GM12878 (cell line): Measurements from ENCODE around the gene ACTN2. TPM values are rescaled to one million over a fixed set of nuclear protein-coding genes. Genes with fewer than 3 reads are reported as not detected.

Experiments
- ATAC-seq: fragments of 200-7000 bp; cut with Tn5 transposase; 3 replicates; pipeline ENCODE4 v1.9.1; 2020; ENCODE audit warnings: mild to moderate bottlenecking, moderate library complexity
- BruUV-seq: library from RNA; stranded (reverse); fragments of 400-500 nt; replicated peaks from 2 replicates; lab custom pipeline; 2021; lab: Mats Ljungman, UMichigan
- CTCF ChIA-PET: fragments of 300-600 bp; sonication (Branson Sonifier 250); formaldehyde crosslinking; extraction: SDS; loops from one replicate; lab custom pipeline; 2021; ENCODE audit warnings: inconsistent platforms; lab: Yijun Ruan, JAX
- POLR2A ChIA-PET: fragments of 350-600 bp; formaldehyde crosslinking; extraction: SDS; loops from one replicate; lab custom pipeline; 2021; ENCODE audit warnings: inconsistent platforms; lab: Charles Lee
- RAD21 ChIA-PET: fragments of 300-600 bp; sonication (Branson Sonifier 250); formaldehyde crosslinking; loops from one replicate; lab custom pipeline; 2023; ENCODE audit warnings: antibody characterized with exemption; ENCODE audit not compliant: unreplicated experiment; lab: Charles Lee
- SMC1A ChIA-PET: fragments of 300-600 bp; sonication (Branson Sonifier 250); formaldehyde crosslinking; loops from one replicate; lab custom pipeline; 2023; ENCODE audit not compliant: unreplicated experiment, uncharacterized antibody; lab: Charles Lee
- DNase-seq: peaks from one replicate; pipeline ENCODE4 v3.0.0-alpha.2; 2011; ENCODE audit warnings: low read depth, low spot score
- FAIRE-seq: peaks from 3 replicates; lab custom pipeline; 2011; peaks lifted over from hg19 to GRCh38; lab: Jason Lieb, UNC
- H2AFZ ChIP-seq: 2 replicates; pipeline ENCODE4 v1.6.0; 2011; ENCODE audit warnings: low read depth, low read length, control low read depth; ENCODE audit not compliant: control insufficient read depth
- H3K27ac ChIP-seq: 2 replicates; pipeline ENCODE4 v1.5.1; 2011; ENCODE audit warnings: control low read depth; ENCODE audit not compliant: control insufficient read depth, insufficient read depth
- H3K27me3 ChIP-seq, 2 experiments: replicated peaks in 1 of 2; 2 replicates each; pipeline versions ENCODE4 v1.6.0 to v1.6.1; 2011; ENCODE audit warnings: low read length in 1 of 2; ENCODE audit not compliant: control insufficient read depth in 2 of 2, insufficient read depth in 2 of 2
- H3K36me3 ChIP-seq, 2 experiments: 2 replicates each; pipeline ENCODE4 v1.5.1; 2011; ENCODE audit warnings: low read length in 1 of 2; ENCODE audit not compliant: control insufficient read depth in 2 of 2, insufficient read depth in 2 of 2
- H3K4me1 ChIP-seq: 2 replicates; pipeline ENCODE4 v1.6.1; 2011; ENCODE audit warnings: mild to moderate bottlenecking, low read length, moderate library complexity, mixed read lengths; ENCODE audit not compliant: control insufficient read depth, insufficient read depth
- H3K4me2 ChIP-seq: 2 replicates; pipeline ENCODE4 v1.6.0; 2011; ENCODE audit warnings: control low read depth; ENCODE audit not compliant: control insufficient read depth, insufficient read depth
- H3K4me3 ChIP-seq: fragments of 200-600 bp; sonication (generic); 2 replicates; pipeline ENCODE4 v1.5.1; 2016
- H3K79me2 ChIP-seq: 2 replicates; pipeline ENCODE4 v1.6.0; 2011; ENCODE audit warnings: low read length; ENCODE audit not compliant: control insufficient read depth, insufficient read depth
- H3K9ac ChIP-seq: 2 replicates; pipeline ENCODE4 v1.8.0; 2011; ENCODE audit warnings: low read length, control low read depth, mixed read lengths; ENCODE audit not compliant: control insufficient read depth, insufficient read depth
- H3K9me3 ChIP-seq: replicated peaks from 3 replicates; pipeline ENCODE4 v1.5.1; 2011; ENCODE audit warnings: mild to moderate bottlenecking, low read length; ENCODE audit not compliant: control insufficient read depth, insufficient read depth
- H4K20me1 ChIP-seq: 2 replicates; pipeline ENCODE4 v1.6.0; 2011; ENCODE audit not compliant: control insufficient read depth, insufficient read depth
- CEBPB ChIP-seq, 2 experiments: fragments of 150-350 bp in 1 of 2; IDR thresholded peaks; 2 replicates each; pipeline ENCODE4 v1.6.1; 2012 to 2014; ENCODE audit warnings: low read depth in 2 of 2, low read length in 2 of 2, borderline replicate concordance in 1 of 2, inconsistent platforms in 1 of 2
- CEBPZ ChIP-seq: fragments of 150-350 bp; IDR thresholded peaks from 2 replicates; pipeline ENCODE4 v1.6.1; 2016; ENCODE audit warnings: low read depth, low read length
- IKZF2 ChIP-seq, 2 experiments: fragments of 450-650 bp; IDR thresholded peaks; 2 replicates each; pipeline ENCODE4 v1.6.1; 2017; ENCODE audit warnings: mild to moderate bottlenecking in 2 of 2, moderate library complexity in 2 of 2
- MTA3 ChIP-seq: IDR thresholded peaks from 2 replicates; pipeline ENCODE4 v1.6.1; 2012; ENCODE audit warnings: low read length, inconsistent platforms, borderline replicate concordance
- NFIC ChIP-seq: IDR thresholded peaks from 2 replicates; pipeline ENCODE4 v1.6.1; 2012; ENCODE audit warnings: low read depth, mild to moderate bottlenecking, inconsistent platforms, low read length, moderate library complexity
- PAX8 ChIP-seq: fragments of 450-650 bp; IDR thresholded peaks from 2 replicates; pipeline ENCODE4 v1.6.1; 2017; ENCODE audit warnings: mild to moderate bottlenecking, moderate library complexity
- SREBF2 ChIP-seq: IDR thresholded peaks from 2 replicates; pipeline ENCODE4 v1.6.1; 2012; ENCODE audit warnings: mild to moderate bottlenecking, low read length
- YY1 ChIP-seq: IDR thresholded peaks from 2 replicates; pipeline ENCODE4 v1.6.1; 2011; ENCODE audit warnings: low read depth, mild to moderate bottlenecking, low read length
- ZBTB4 ChIP-seq: fragments of 450-650 bp; formaldehyde crosslinking; IDR thresholded peaks from 2 replicates; pipeline ENCODE4 v1.4.0; 2022; ENCODE audit warnings: mild to moderate bottlenecking, moderate library complexity
- ZNF217 ChIP-seq: fragments of 450-650 bp; IDR thresholded peaks from 2 replicates; pipeline ENCODE4 v1.6.1; 2017; ENCODE audit warnings: antibody characterized with exemption, mild to moderate bottlenecking
- WGBS: methylation state at CpG from one replicate; pipeline ENCODE4 v1.1.6; 2016; ENCODE audit warnings: low lambda C conversion rate; ENCODE audit not compliant: insufficient replicate concordance, insufficient coverage; ENCODE audit errors: missing lambda C conversion rate; 5-methylcytosine and 5-hydroxymethylcytosine counted together
- in situ Hi-C: fragments of 300-500 bp; cut with MboI; formaldehyde crosslinking; loops from 9 replicates; pipeline ENCODE4 v1.14.3; 2018; ENCODE audit warnings: mixed read lengths
- intact Hi-C: fragments of 100-400 bp; cut with micrococcal nuclease; formaldehyde crosslinking; loops from one replicate; pipeline ENCODE4 v1.14.2; 2022; ENCODE audit not compliant: unreplicated experiment
- polyA plus RNA-seq, 11 experiments: library from polyadenylated mRNA; depleted of rRNA in 4 of 11; unstranded in 6 of 11; stranded (reverse) in 5 of 11; fragments of >200 nt; fragmentation: Nextera tagmentation in 4 of 11; fragmentation: Illumina TruSeq in 1 of 11; extraction: Ambion mirVana in 4 of 11; extraction: Trizol in 1 of 11; gene quantifications; 1 replicate in 1 of 11; 2 replicates in 10 of 11; pipeline versions ENCODE4 v1.2.1 to v1.2.3, GENCODE V29; 2011 to 2016; ENCODE audit warnings: inconsistent platforms in 2 of 11, missing spikeins in 2 of 11, low read depth in 1 of 11
- total RNA-seq, 4 experiments: library from RNA; depleted of rRNA in 3 of 4; stranded (reverse); fragments of >200 nt in 3 of 4; fragmentation: Illumina TruSeq in 1 of 4; extraction: Trizol in 1 of 4; gene quantifications; 2 replicates each; pipeline versions ENCODE4 v1.2.1 to v1.2.3, GENCODE V29; 2013 to 2021
- TF ChIP-seq, protein P1 (sequence below): fragments of 450-650 bp; IDR thresholded peaks from 2 replicates; pipeline ENCODE4 v1.6.1; 2016; ENCODE audit warnings: mild to moderate bottlenecking

ACTN2 gene
- total and polyA plus RNA-seq, 10 of the 15 experiments (the other 5 are each of a cell fraction or from before 2014, with no cell fraction given): 0.10 TPM; not detected in 9

DNA sequence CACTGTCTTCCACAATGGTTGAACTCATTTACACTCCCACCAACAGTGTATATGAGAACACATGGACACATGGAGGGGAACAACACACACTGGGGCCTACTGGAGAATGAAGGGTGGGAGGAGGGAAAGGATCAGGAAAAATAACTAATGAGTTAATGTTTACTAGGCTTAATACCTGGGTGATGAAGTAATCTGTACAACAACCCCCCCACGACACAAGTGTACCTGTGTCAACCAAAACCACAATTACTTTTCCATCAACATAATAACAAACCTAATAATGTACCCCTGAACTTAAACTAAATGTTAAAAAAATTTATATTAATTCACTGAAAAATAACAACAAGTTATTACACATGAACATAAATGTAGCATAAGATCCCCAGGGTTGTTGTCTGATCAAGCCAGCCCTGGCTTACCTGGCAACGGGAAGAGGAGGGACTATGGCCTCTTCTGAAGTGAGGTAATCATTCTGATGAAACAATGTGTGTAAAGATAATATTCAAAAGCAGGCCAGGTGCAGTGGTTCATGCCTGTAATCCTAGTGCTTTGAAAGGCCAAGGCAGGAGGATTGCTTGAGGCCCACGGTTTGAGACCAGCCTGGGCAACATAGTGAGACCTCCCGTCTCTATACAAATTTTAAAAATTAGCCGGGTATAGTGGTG lies 41.2 kb upstream of the ACTN2 start:
- H3K27ac ChIP-seq: no peak overlapping the region
- H3K4me2 ChIP-seq: no peak overlapping the region
- intact Hi-C loops (no loop called here), in situ Hi-C loops (no loop called here)
- ChIA-PET RAD21 (no interaction called here), POLR2A (no interaction called here), CTCF (no interaction called here), SMC1A (no interaction called here)
- no peaks in the 10 kb centered on the region for H3K36me3 ChIP-seq
- FAIRE-seq (no peak), DNase-seq (no peak), ATAC-seq (no peak)
- no peaks in the 10 kb centered on the region for H3K27me3 ChIP-seq
- 42% methylated on average over 5 of the region's 5 CpGs for WGBS
- H3K79me2 ChIP-seq: no peaks in the 10 kb centered on the region
- no peak for TF ChIP-seq PAX8
- no peak for TF ChIP-seq NFIC
- no peak for TF ChIP-seq SREBF2
- no peak for TF ChIP-seq ZNF217
- TF ChIP-seq, protein P1, sequence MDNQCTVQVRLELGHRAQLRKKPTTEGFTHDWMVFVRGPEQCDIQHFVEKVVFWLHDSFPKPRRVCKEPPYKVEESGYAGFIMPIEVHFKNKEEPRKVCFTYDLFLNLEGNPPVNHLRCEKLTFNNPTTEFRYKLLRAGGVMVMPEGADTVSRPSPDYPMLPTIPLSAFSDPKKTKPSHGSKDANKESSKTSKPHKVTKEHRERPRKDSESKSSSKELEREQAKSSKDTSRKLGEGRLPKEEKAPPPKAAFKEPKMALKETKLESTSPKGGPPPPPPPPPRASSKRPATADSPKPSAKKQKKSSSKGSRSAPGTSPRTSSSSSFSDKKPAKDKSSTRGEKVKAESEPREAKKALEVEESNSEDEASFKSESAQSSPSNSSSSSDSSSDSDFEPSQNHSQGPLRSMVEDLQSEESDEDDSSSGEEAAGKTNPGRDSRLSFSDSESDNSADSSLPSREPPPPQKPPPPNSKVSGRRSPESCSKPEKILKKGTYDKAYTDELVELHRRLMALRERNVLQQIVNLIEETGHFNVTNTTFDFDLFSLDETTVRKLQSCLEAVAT: no peak
- TF ChIP-seq ZBTB4 (CRISPR knock-in tag): no peak
- no peak for TF ChIP-seq IKZF2 (IDR thresholded peaks at IDR 0.05)
- TF ChIP-seq YY1: no peak
- TF ChIP-seq MTA3: no peak
- no peak for TF ChIP-seq CEBPZ
- TF ChIP-seq CEBPB (IDR thresholded peaks at IDR 0.05; ENCODE audit: borderline replicate concordance in 1 of 2, low read depth in 2 of 2, low read length in 2 of 2): no peak
- no peak overlapping the region for H2AFZ ChIP-seq
- H4K20me1 ChIP-seq: no peaks in the 10 kb centered on the region
- no TSS peak for BruUV-seq
- H3K4me1 ChIP-seq: no peaks in the 10 kb centered on the region
- H3K9ac ChIP-seq: no peak overlapping the region
- H3K4me3 ChIP-seq: no peak overlapping the region
- H3K9me3 ChIP-seq: no peaks in the 10 kb centered on the region
